Ovary (tissue), 9 donors: Measurements from ENCODE around the gene BRD7. TPM values are rescaled to one million over a fixed set of nuclear protein-coding genes. Genes with fewer than 3 reads are reported as not detected.
A peak's percentile ranks its signal among the peaks of the same experiment; 100 is the strongest.

Experiments used
- DNase-seq, 5 donors: peaks; one replicate each; pipeline ENCODE4 v3.0.0-alpha.2; 2019 to 2020
- H3K27ac ChIP-seq, 2 donors: fragments of 200-600 bp; one replicate each; pipeline versions ENCODE4 v1.5.1 to v1.8.0; 2019 to 2022
- H3K27me3 ChIP-seq: fragments of 200-600 bp; one replicate; pipeline ENCODE4 v1.8.0; 2022
- H3K36me3 ChIP-seq: fragments of 200-600 bp; sonication (generic); one replicate; pipeline ENCODE4 v1.5.1; 2019
- H3K4me1 ChIP-seq: one replicate; pipeline ENCODE4 v1.8.1; 2013; ENCODE audit warnings: mild to moderate bottlenecking, moderate library complexity; ENCODE audit not compliant: insufficient read depth
- H3K4me3 ChIP-seq: fragments of 200-600 bp; sonication (generic); one replicate; pipeline ENCODE4 v1.5.1; 2017
- H3K9me3 ChIP-seq, 2 donors: fragments of 200-600 bp in 1 of 2; sonication (generic) in 1 of 2; one replicate each; pipeline versions ENCODE4 v1.5.1 to v1.8.1; 2013 to 2019; ENCODE audit warnings: mild to moderate bottlenecking in 1 of 2, moderate library complexity in 1 of 2
- CTCF ChIP-seq, 3 donors: fragments of 450-650 bp in 2 of 3; fragments of 200-600 bp in 1 of 3; IDR thresholded peaks; one replicate each; pipeline versions ENCODE4 v1.5.1 to v1.8.0; 2016 to 2022; ENCODE audit warnings: antibody characterized with exemption in 3 of 3, mild to moderate bottlenecking in 1 of 3
- EP300 ChIP-seq: sonication (generic); formaldehyde crosslinking; IDR thresholded peaks from one replicate; pipeline ENCODE4 v1.6.1; 2017; ENCODE audit warnings: antibody characterized with exemption
- POLR2A ChIP-seq: fragments of 450-650 bp; IDR thresholded peaks from one replicate; pipeline ENCODE4 v1.6.1; 2017; ENCODE audit warnings: antibody characterized with exemption, mild to moderate bottlenecking, moderate library complexity
- WGBS, 3 donors: extraction: QIAGEN DNeasy Blood & Tissue Kit in 1 of 3; methylation state at CpG; one replicate each; pipeline versions ENCODE4 v1.1.5 to v1.1.7; 2013 to 2017; 5-methylcytosine and 5-hydroxymethylcytosine counted together
- intact Hi-C, 4 donors: fragments of 100-400 bp; cut with DNase I; formaldehyde crosslinking; loops; one replicate each; pipeline versions ENCODE4 v1.11.0 to v1.15.1; 2022 to 2023
- polyA plus RNA-seq, 2 donors: library from polyadenylated mRNA; stranded (reverse); fragments of 200-250 nt in 1 of 2; fragments of 350-450 nt in 1 of 2; fragmentation: Illumina TruSeq in 1 of 2; extraction: RNeasy Lipid Tissue Mini Kit (QIAGEN cat#74804) in 1 of 2; gene quantifications; one replicate each; pipeline ENCODE4 v1.2.3, GENCODE V29; 2013 to 2014
- total RNA-seq, 7 donors: library from RNA; depleted of rRNA in 2 of 7; stranded (reverse); fragments of >200 nt in 2 of 7; fragmentation: NEBNext Ultra II Directional in 3 of 7; extraction: Animal tissue kit (Norgen Biotek cat#: 25700) in 3 of 7; gene quantifications; one replicate each; pipeline versions ENCODE4 v1.1.0 to v1.2.4, GENCODE V29; 2016 to 2023
- donor health status: DM: no; HTN: no; CAD: no; lungs with moderate emphysema.
- donor health status: DM: no; HTN: no; CAD: no.
- donor health status: Bipolar disorder and iron deficiency.
- donor health status: DM: yes; HTN: yes; CAD: no.
- donor health status: DM: no; HTN: no; CAD: no.
- donor health status: DM: yes; HTN: yes; CAD: no.

BRD7 gene
- total and polyA plus RNA-seq, 9 donors, result 30.0 to 75.1 (median 53.5) TPM

GRCh38 chr16:50316848-50317630 is 51.7 kb downstream of the BRD7 start:
- Histone ChIP-seq H3K9me3 (no peaks in the 10 kb centered on the region), H3K27ac (no peak overlapping the region), H3K36me3 (no peaks in the 10 kb centered on the region), H3K4me3 (no peak overlapping the region), H3K27me3 (no peaks in the 10 kb centered on the region), H3K4me1 (no peaks in the 10 kb centered on the region)
- peak in 1 of 5 donors; percentile 33 for DNase-seq
- no peak for TF ChIP-seq CTCF (IDR thresholded peaks at IDR 0.05)
- no peak for TF ChIP-seq EP300
- TF ChIP-seq POLR2A, result no peak
- WGBS, 3 donors, result 67 to 80% (median 67%) methylated on average over 10 of the region's 10 CpGs
- intact Hi-C loops, result loop anchor here in 1 of 4 donors (10.0 kb wide), 1 partner anchor 52 kb away; the partner anchor contains the start of gene ADCY7

- Histone ChIP-seq H3K36me3 (no peaks in the 10 kb centered on the region), H3K27ac (no peak overlapping the region), H3K4me1 (no peaks in the 10 kb centered on the region), H3K4me3 (no peak overlapping the region), H3K27me3 (no peaks in the 10 kb centered on the region), H3K9me3 (no peaks in the 10 kb centered on the region)
- intact Hi-C loops, result loop anchor here in 1 of 4 donors (10.0 kb wide), 1 partner anchor 51 kb away; the partner anchor contains the start of gene ADCY7
- TF ChIP-seq EP300 (no peak), POLR2A (no peak), CTCF (IDR thresholded peaks at IDR 0.05) (no peak)
- DNase-seq, result no peak
- WGBS, 3 donors, result 82 to 85% (median 82%) methylated on average over 12 of the region's 12 CpGs
These were observed 52.5 kb downstream of the BRD7 start for GRCh38 chr16:50316102-50316847.

GRCh38 chr16:50315346-50315997 is 53.3 kb downstream of the BRD7 start:
- intact Hi-C loops, result loop anchor here in 1 of 4 donors (10.0 kb wide), 1 partner anchor 51 kb away; the partner anchor contains the start of gene ADCY7
- peak in 2 of 5 donors; percentile 6 to 29 for DNase-seq
- Histone ChIP-seq H3K9me3 (no peaks in the 10 kb centered on the region), H3K27ac (no peak overlapping the region), H3K27me3 (no peaks in the 10 kb centered on the region), H3K36me3 (no peaks in the 10 kb centered on the region), H3K4me1 (peaks cover 3% of the 10 kb centered on the region), H3K4me3 (no peak overlapping the region)
- TF ChIP-seq EP300 (no peak), POLR2A (no peak), CTCF (IDR thresholded peaks at IDR 0.05) (no peak)
- WGBS, 3 donors, result 70 to 76% (median 75%) methylated on average over 15 of the region's 15 CpGs

- no peak for DNase-seq
- H3K4me3 ChIP-seq, result no peak overlapping the region
- H3K27me3 ChIP-seq, result no peaks in the 10 kb centered on the region
- no peaks in the 10 kb centered on the region for H3K36me3 ChIP-seq
- no peaks in the 10 kb centered on the region for H3K9me3 ChIP-seq
- no peak for TF ChIP-seq EP300
- TF ChIP-seq CTCF (IDR thresholded peaks at IDR 0.05), result no peak
- no peak for TF ChIP-seq POLR2A
- peaks cover 10% of the 10 kb centered on the region for H3K4me1 ChIP-seq
- no peak overlapping the region for H3K27ac ChIP-seq
- intact Hi-C loops, result loop anchor here in 1 of 4 donors (10.0 kb wide), 1 partner anchor 50 kb away; the partner anchor contains the start of gene ADCY7
- 91 to 93% (median 92%) methylated on average over 8 of the region's 8 CpGs for WGBS, 3 donors
These were observed 54.1 kb downstream of the BRD7 start for GRCh38 chr16:50314665-50315064.
